ENCODE results near the gene RBM14.
A peak's percentile ranks its signal among the peaks of the same experiment; 100 is the strongest.
"Not testable (repeated sequence)": the region's sequence is repeated elsewhere in the genome, so short reads cannot be mapped to it uniquely, and the experiment has no call there.

The RBM14 gene

GRCh38 chr11:66616379-66617154 lies at the start of gene RBM14:
Gene RBM14, plus strand, starts transcription at chr11:66616630. Its CDS starts 91 bp downstream, at chr11:66616721.
- DNase-seq, result peak; percentile 100

GRCh38 chr11:66567787-66568123 lies 48.7 kb upstream of the RBM14 start:
- no peak for DNase-seq

- peak; percentile 74 for DNase-seq
Measured at GRCh38 chr11:66568124-66568916, 48.1 kb upstream of the RBM14 start, which contains the start of gene CTSF. Gene CTSF, minus strand, starts transcription at chr11:66568606. Its CDS starts 120 bp downstream, at chr11:66568486.

- DNase-seq, result no peak
Measured at GRCh38 chr11:66569076-66569475, 47.4 kb upstream of the RBM14 start.

GRCh38 chr11:66570079-66570849 lies 46.2 kb upstream of the RBM14 start:
- no peak for DNase-seq

- DNase-seq, result no peak
Measured at GRCh38 chr11:66570850-66571180, 45.6 kb upstream of the RBM14 start.

GRCh38 chr11:66579017-66579606 lies 37.3 kb upstream of the RBM14 start:
- DNase-seq, result peak; percentile 64

- no peak for DNase-seq
Measured at GRCh38 chr11:66580803-66581202, 35.6 kb upstream of the RBM14 start.

- no peak for DNase-seq
Measured at GRCh38 chr11:66581261-66581660, 35.2 kb upstream of the RBM14 start.

- DNase-seq, result not testable (repeated sequence)
Measured at GRCh38 chr11:66582565-66583147, 33.8 kb upstream of the RBM14 start.

GRCh38 chr11:66585447-66585846 lies 31.0 kb upstream of the RBM14 start:
- not testable (repeated sequence) for DNase-seq

GRCh38 chr11:66586136-66586535 lies 30.3 kb upstream of the RBM14 start:
- DNase-seq, result no peak

GRCh38 chr11:66589315-66589714 lies 27.1 kb upstream of the RBM14 start:
- DNase-seq, result not testable (repeated sequence)

GRCh38 chr11:66589996-66590675 lies 26.3 kb upstream of the RBM14 start:
- no peak for DNase-seq

GRCh38 chr11:66591175-66591574 lies 25.3 kb upstream of the RBM14 start:
- DNase-seq, result no peak

- peak; percentile 99 for DNase-seq
Measured at GRCh38 chr11:66592457-66593302, 23.8 kb upstream of the RBM14 start, which contains the start of the genes CCDC87 and CCS. Gene CCDC87, minus strand, starts transcription at chr11:66593063. Its CDS starts 48 bp downstream, at chr11:66593015. Gene CCS, plus strand, starts transcription at chr11:66593185. Its CDS starts 77 bp downstream, at chr11:66593262.

GRCh38 chr11:66593303-66593635 lies 23.2 kb upstream of the RBM14 start:
- DNase-seq, result peak; percentile 21

GRCh38 chr11:66593650-66594049 lies 22.8 kb upstream of the RBM14 start:
- DNase-seq, result no peak

GRCh38 chr11:66595245-66595904 lies 21.1 kb upstream of the RBM14 start:
- no peak for DNase-seq

GRCh38 chr11:66598993-66599392 lies 17.4 kb upstream of the RBM14 start:
- no peak for DNase-seq

All from RPMI8226 (cell line).